ENCODE measurements around the gene CCL19. TPM values are rescaled to one million over a fixed set of nuclear protein-coding genes. Genes with fewer than 3 reads are reported as not detected.

The CCL19 gene
- total RNA-seq, 2 experiments from 2014 or later, result not detected

GRCh38 chr9:34654323-34655051 lies 36.6 kb downstream of the CCL19 start:
- no TSS peak for BruUV-seq (replicated peaks)
- Histone ChIP-seq H2AFZ (ENCODE audit: low read length) (no peak overlapping the region), H3K9me2 (ENCODE audit: insufficient read depth, low read length) (no peaks in the 10 kb centered on the region), H3K4me1 (ENCODE audit: insufficient read depth, low read length, poor library complexity, severe bottlenecking) (peaks cover 4% of the 10 kb centered on the region), H3K36me3 (ENCODE audit: insufficient read depth, low read length) (peaks cover 7% of the 10 kb centered on the region), H3K27ac (ENCODE audit: low read depth, low read length, poor library complexity, severe bottlenecking) (no peak overlapping the region), H4K20me1 (ENCODE audit: insufficient read depth, low read length) (no peaks in the 10 kb centered on the region), H3K79me2 (ENCODE audit: insufficient read depth, low read depth, low read length) (no peaks in the 10 kb centered on the region), H3K4me3 (ENCODE audit: low read depth, low read length, poor library complexity, severe bottlenecking) (no peak overlapping the region), H3K9me3 (ENCODE audit: low read length) (no peaks in the 10 kb centered on the region), H3K4me2 (ENCODE audit: low read length) (no peak overlapping the region)
- ChIA-PET CTCF (ENCODE audit: unreplicated experiment) (no interaction called here), POLR2A (no interaction called here)
- no peak for TF ChIP-seq EZH2phosphoT487 (IDR thresholded peaks at IDR 0.05; ENCODE audit: borderline replicate concordance, low read depth, low read length)
- no peak for TF ChIP-seq CTCF (conservative IDR thresholded peaks at IDR 0.05; ENCODE audit: low read length)
- DNase-seq (ENCODE audit: low spot score), result no peak
- intact Hi-C loops (cut with micrococcal nuclease; ENCODE audit: unreplicated experiment), result no loop called here

GRCh38 chr9:34653151-34654072 lies 37.7 kb downstream of the CCL19 start:
- Histone ChIP-seq H3K9me3 (ENCODE audit: low read length) (no peaks in the 10 kb centered on the region), H2AFZ (ENCODE audit: low read length) (no peak overlapping the region), H3K79me2 (ENCODE audit: insufficient read depth, low read depth, low read length) (no peaks in the 10 kb centered on the region), H3K36me3 (ENCODE audit: insufficient read depth, low read length) (peaks cover 18% of the 10 kb centered on the region), H3K4me2 (ENCODE audit: low read length) (no peak overlapping the region), H3K4me1 (ENCODE audit: insufficient read depth, low read length, poor library complexity, severe bottlenecking) (peaks cover 4% of the 10 kb centered on the region), H3K27ac (ENCODE audit: low read depth, low read length, poor library complexity, severe bottlenecking) (no peak overlapping the region), H4K20me1 (ENCODE audit: insufficient read depth, low read length) (no peaks in the 10 kb centered on the region), H3K4me3 (ENCODE audit: low read depth, low read length, poor library complexity, severe bottlenecking) (no peak overlapping the region), H3K9me2 (ENCODE audit: insufficient read depth, low read length) (no peaks in the 10 kb centered on the region)
- intact Hi-C loops (cut with micrococcal nuclease; ENCODE audit: unreplicated experiment), result no loop called here
- CTCF ChIA-PET (ENCODE audit: unreplicated experiment), result no interaction called here
- DNase-seq (ENCODE audit: low spot score), result no peak
- no TSS peak for BruUV-seq (replicated peaks)
- TF ChIP-seq CTCF (conservative IDR thresholded peaks at IDR 0.05; ENCODE audit: low read length), result no peak
- TF ChIP-seq EZH2phosphoT487 (IDR thresholded peaks at IDR 0.05; ENCODE audit: borderline replicate concordance, low read depth, low read length), result no peak
- POLR2A ChIA-PET, result no interaction called here
